Body of pancreas (tissue), 4 donors: ENCODE measurements around the gene CACNA1C.

Source experiments
- POLR2A ChIP-seq, 3 donors: fragments of 450-650 bp; IDR thresholded peaks; one replicate each; pipeline ENCODE4 v1.6.1; 2016; ENCODE audit warnings: antibody characterized with exemption in 3 of 3, mild to moderate bottlenecking in 2 of 3
- TF ChIP-seq, protein P1 (sequence below), 7 experiments: fragments of 450-650 bp in 4 of 7; fragments of 200-600 bp in 3 of 7; sonication (generic) in 3 of 7; IDR thresholded peaks; one replicate each; pipeline ENCODE4 v1.5.1; 2016 to 2019; ENCODE audit warnings: antibody characterized with exemption in 7 of 7

DNA sequence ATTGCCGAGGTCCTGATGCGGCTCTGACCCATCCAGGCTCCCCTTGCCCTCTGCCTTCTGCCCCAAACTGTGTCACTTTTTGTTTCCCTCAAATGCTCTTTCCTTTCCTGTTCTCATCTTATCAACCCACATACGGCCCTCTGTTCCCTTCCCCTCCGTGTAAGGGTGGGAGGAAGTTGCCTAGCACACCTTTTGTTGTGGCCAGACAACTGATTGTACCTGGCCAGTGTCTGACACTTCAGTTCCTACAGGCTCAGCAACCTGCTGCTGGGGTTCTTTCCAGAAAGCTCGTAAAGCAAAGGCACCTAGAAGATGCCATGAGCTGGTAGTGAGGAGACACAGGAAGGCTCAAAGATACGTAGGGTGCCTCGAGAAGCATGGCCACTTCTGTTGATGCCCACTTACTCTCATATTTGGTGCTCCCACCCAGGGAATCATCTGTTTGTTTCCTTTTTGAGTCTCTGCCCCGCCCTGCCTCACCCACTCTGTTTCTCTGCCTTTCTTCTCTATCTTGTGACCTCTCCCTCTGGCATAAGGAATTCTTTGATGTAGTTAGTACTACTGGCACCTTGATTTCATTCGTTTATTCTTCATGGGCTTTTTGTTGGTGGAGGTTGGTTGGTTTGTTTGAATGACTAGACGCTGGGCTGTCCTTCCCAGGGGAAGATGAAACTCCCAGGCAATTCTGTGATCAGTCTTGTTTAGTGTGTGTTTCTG is 589.5 kb downstream of the CACNA1C start:
- TF ChIP-seq, protein P1, sequence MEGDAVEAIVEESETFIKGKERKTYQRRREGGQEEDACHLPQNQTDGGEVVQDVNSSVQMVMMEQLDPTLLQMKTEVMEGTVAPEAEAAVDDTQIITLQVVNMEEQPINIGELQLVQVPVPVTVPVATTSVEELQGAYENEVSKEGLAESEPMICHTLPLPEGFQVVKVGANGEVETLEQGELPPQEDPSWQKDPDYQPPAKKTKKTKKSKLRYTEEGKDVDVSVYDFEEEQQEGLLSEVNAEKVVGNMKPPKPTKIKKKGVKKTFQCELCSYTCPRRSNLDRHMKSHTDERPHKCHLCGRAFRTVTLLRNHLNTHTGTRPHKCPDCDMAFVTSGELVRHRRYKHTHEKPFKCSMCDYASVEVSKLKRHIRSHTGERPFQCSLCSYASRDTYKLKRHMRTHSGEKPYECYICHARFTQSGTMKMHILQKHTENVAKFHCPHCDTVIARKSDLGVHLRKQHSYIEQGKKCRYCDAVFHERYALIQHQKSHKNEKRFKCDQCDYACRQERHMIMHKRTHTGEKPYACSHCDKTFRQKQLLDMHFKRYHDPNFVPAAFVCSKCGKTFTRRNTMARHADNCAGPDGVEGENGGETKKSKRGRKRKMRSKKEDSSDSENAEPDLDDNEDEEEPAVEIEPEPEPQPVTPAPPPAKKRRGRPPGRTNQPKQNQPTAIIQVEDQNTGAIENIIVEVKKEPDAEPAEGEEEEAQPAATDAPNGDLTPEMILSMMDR (IDR thresholded peaks at IDR 0.05) = no peak
- no peak for TF ChIP-seq POLR2A (IDR thresholded peaks at IDR 0.05)
